ENCODE measurements around the gene TAF8. TPM values are rescaled to one million over a fixed set of nuclear protein-coding genes. Genes with fewer than 3 reads are reported as not detected.
A peak's percentile ranks its signal among the peaks of the same experiment; 100 is the strongest.

TAF8 gene
- total RNA-seq, 4 donors from 2014 or later: 15.3 to 36.2 (median 21.8) TPM

DNA sequence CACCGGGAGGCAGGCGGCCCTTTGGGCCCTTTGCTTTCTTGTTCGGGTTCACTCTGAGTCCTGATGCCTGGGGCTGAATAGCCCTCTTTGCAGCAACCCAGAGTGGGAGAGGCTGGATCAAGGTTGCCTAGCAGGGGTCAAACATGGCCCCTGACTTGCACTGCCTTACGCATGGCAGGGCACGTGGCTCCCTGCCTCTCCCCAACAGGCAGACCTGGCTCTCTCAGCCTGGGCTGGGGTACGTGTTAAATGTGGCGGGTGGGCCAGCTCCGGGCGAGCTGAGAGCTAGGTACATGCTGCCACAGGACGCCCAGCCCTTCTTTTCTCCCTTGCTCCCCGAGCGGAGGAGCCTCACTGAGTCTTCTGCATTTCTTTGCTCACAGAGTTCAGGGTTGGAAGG is 84.8 kb downstream of the TAF8 start:
- DNase-seq: no peak
- no peaks in the 10 kb centered on the region for H3K9me3 ChIP-seq
- no peak for TF ChIP-seq EP300 (IDR thresholded peaks at IDR 0.05; ENCODE audit: low read depth)
- TF ChIP-seq POLR2A (IDR thresholded peaks at IDR 0.05): no peak
- no peak for TF ChIP-seq POLR2AphosphoS5 (IDR thresholded peaks at IDR 0.05)
- no peak for TF ChIP-seq CTCF (IDR thresholded peaks at IDR 0.05)
- H3K4me1 ChIP-seq: peaks cover 6 to 40% (median 28%) of the 10 kb centered on the region in 4 donors
- in situ Hi-C loops (cut with MboI; ENCODE audit: low pct_ligation_motif_present in 1 of 4, low pct_unique_long_range_greater_than_20kb in 1 of 4, low sequenced_read_pairs in 3 of 4): no loop called here
- intact Hi-C loops (cut with DNase I; ENCODE audit: low total_unique reads): no loop called here
- H3K27me3 ChIP-seq: no peaks in the 10 kb centered on the region
- WGBS, 2 donors (ENCODE audit: low coverage in 1 of 2): 90% methylated on average over 12 of the region's 12 CpGs; no CpG with 5 or more reads in 1 of the 2 donors
- no peak overlapping the region for H3K27ac ChIP-seq
- H3K36me3 ChIP-seq: peaks cover 0 to 3% (median 0%) of the 10 kb centered on the region in 4 donors
- H3K4me3 ChIP-seq: no peak overlapping the region

- TF ChIP-seq EP300 (IDR thresholded peaks at IDR 0.05; ENCODE audit: low read depth) (no peak), POLR2AphosphoS5 (IDR thresholded peaks at IDR 0.05) (no peak), POLR2A (IDR thresholded peaks at IDR 0.05) (no peak), CTCF (IDR thresholded peaks at IDR 0.05) (no peak)
- Histone ChIP-seq H3K36me3 (peaks cover 0 to 3% (median 0%) of the 10 kb centered on the region in 4 donors), H3K9me3 (no peaks in the 10 kb centered on the region), H3K4me1 (peaks cover 6 to 45% (median 33%) of the 10 kb centered on the region in 4 donors), H3K27ac (no peak overlapping the region), H3K4me3 (no peak overlapping the region), H3K27me3 (no peaks in the 10 kb centered on the region)
- intact Hi-C loops (cut with DNase I; ENCODE audit: low total_unique reads) (no loop called here), in situ Hi-C loops (cut with MboI; ENCODE audit: low pct_ligation_motif_present in 1 of 4, low pct_unique_long_range_greater_than_20kb in 1 of 4, low sequenced_read_pairs in 3 of 4) (no loop called here)
- no peak for DNase-seq
- 94% methylated on average over 2 of the region's 2 CpGs; no CpG with 5 or more reads in 1 of the 2 donors for WGBS, 2 donors (ENCODE audit: low coverage in 1 of 2)
Measured at GRCh38 chr6:42135722-42136121, 85.4 kb downstream of the TAF8 start.

DNA sequence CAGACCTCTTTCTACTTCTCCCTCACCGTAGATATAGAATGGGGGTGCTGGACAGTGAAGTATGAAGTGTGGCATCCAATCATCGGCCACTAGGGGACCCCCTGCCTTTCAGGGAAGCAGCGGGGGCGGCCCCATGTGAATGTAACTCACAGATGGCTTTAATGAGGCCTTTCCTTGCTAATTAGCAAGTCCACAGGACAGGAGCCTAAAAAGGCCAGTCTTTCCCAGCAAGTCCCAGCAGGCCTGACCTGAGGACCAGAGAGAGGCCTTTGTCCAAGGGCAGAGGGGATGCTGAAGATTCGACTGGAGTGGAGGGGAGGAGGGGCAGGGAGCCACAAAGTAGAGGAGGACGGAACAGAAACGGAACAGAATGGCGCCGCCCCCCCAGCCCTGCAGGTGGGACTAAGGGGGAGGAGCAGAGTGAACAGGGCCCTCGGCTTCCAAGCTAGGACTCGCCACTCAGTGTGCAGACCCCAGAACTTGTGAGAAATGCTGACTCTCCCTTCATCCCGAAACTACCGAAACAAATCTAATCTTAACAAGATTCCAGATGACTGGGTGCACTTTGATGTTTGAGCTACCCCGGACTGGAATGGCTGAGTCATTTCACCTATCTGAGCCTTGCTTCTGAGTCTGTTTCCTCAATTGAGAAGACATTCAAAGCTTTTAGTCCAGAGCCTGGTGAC is 86.3 kb downstream of the TAF8 start:
- WGBS, 2 donors (ENCODE audit: low coverage in 1 of 2): 36% methylated on average over 14 of the region's 14 CpGs; no CpG with 5 or more reads in 1 of the 2 donors
- Histone ChIP-seq H3K36me3 (peaks cover 0 to 3% (median 0%) of the 10 kb centered on the region in 4 donors), H3K4me1 (peaks cover 6 to 51% (median 36%) of the 10 kb centered on the region in 4 donors), H3K9me3 (no peaks in the 10 kb centered on the region), H3K27me3 (peaks cover under 1% of the 10 kb centered on the region), H3K27ac (peak overlapping the region; percentile 83 to 92 (median 88)), H3K4me3 (no peak overlapping the region)
- in situ Hi-C loops (cut with MboI; ENCODE audit: low pct_ligation_motif_present in 1 of 4, low pct_unique_long_range_greater_than_20kb in 1 of 4, low sequenced_read_pairs in 3 of 4): no loop called here
- intact Hi-C loops (cut with DNase I; ENCODE audit: low total_unique reads): no loop called here
- DNase-seq: peak; percentile 40
- TF ChIP-seq POLR2A (IDR thresholded peaks at IDR 0.05) (no peak), POLR2AphosphoS5 (IDR thresholded peaks at IDR 0.05) (peak in 1 of 3 donors; percentile 62)

Small RNAs within 50 kb of the gene (small RNA-seq; reads per million reads assigned to genes)
- gene RNU6-761P: 0 to 0.12 (median 0) reads per million in 4 donors

Other genes starting within 250 kb of the TAF8 start
- 1 to 10 TPM; 2.3 to 7.9 (median 4.0) TPM for gene USP49, start 155.1 kb upstream of the TAF8 start, total RNA-seq
- gene MED20, start 129.4 kb upstream of the TAF8 start, total RNA-seq: 10 to 100 TPM; 15.4 to 25.7 (median 18.5) TPM
- 1 to 10 TPM; 3.4 to 5.9 (median 5.2) TPM for gene BYSL, start 129.0 kb upstream of the TAF8 start, total RNA-seq
- 100 to 1,000 TPM in 1 of 4 donors, 10 to 100 TPM in 3; 55.3 to 178 (median 75.6) TPM for gene CCND3, start 108.7 kb upstream of the TAF8 start, total RNA-seq
- gene C6orf132, start 92.1 kb downstream of the TAF8 start, total RNA-seq: 10 to 100 TPM; 26.1 to 96.9 (median 43.2) TPM
- not detected for gene GUCA1A, start 122.8 kb downstream of the TAF8 start, total RNA-seq
- gene GUCA1B, start 144.4 kb downstream of the TAF8 start, total RNA-seq: 1 to 10 TPM in 2 of 4 donors, under 1 TPM in 1, not detected in 1; 0.55 to 9.7 (median 1.1) TPM
- 10 to 100 TPM; 23.6 to 75.4 (median 24.6) TPM for gene MRPS10, start 167.3 kb downstream of the TAF8 start, total RNA-seq